22Rv1 (cell line): ENCODE measurements around the gene THAP11.

Experiments
- CTCF ChIP-seq: fragments of 450-650 bp; IDR thresholded peaks from 2 replicates; pipeline ENCODE4 v1.5.1; 2017; ENCODE audit warnings: mild to moderate bottlenecking
- ZFX ChIP-seq: fragments of 450-650 bp; IDR thresholded peaks from 2 replicates; pipeline ENCODE4 v1.6.1; 2017; ENCODE audit warnings: antibody characterized with exemption, borderline replicate concordance

- TF ChIP-seq CTCF (peak; percentile 59), ZFX (no peak)
Measured at GRCh38 chr16:67865318-67865717, 23.2 kb downstream of the THAP11 start.
